Activated CD4-positive, CD25-positive, alpha-beta regulatory T cell treated with anti-CD3 and anti-CD28 coated beads, Interleukin-2, amount 50 U/mL, for 16 hours (primary cell): ENCODE measurements around the gene OR5AU1.
"Not testable (repeated sequence)": the region's sequence is repeated elsewhere in the genome, so short reads cannot be mapped to it uniquely, and the experiment has no call there.

ENCODE experiments used
- DNase-seq: peaks from one replicate; pipeline ENCODE4 v3.0.0-alpha.2; 2020; ENCODE audit warnings: low read depth, low spot score

The OR5AU1 gene

GRCh38 chr14:21171128-21171527 lies 15.3 kb upstream of the OR5AU1 start:
- no peak for DNase-seq

DNA sequence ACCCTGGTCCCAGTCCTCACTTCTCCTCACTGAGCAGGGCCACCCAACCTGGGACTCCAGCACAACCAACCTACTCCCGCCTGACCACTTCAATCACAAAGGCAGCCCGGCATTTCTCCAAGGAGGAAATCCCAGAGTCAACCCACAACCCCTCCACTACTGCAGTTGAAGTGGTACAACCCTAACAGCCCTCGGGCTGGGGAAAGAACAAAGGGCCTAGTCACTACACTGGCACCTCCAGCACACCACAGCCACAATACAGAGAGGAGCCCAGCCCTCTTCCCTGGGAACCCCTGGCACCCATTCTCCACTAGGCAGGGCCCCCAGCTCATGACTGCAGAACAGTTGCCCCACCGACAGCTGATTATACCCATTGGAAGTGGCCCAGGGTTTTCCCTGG lies 13.7 kb upstream of the OR5AU1 start:
- DNase-seq: no peak

- DNase-seq: no peak
These were observed 12.2 kb upstream of the OR5AU1 start for GRCh38 chr14:21168055-21168454.

DNA sequence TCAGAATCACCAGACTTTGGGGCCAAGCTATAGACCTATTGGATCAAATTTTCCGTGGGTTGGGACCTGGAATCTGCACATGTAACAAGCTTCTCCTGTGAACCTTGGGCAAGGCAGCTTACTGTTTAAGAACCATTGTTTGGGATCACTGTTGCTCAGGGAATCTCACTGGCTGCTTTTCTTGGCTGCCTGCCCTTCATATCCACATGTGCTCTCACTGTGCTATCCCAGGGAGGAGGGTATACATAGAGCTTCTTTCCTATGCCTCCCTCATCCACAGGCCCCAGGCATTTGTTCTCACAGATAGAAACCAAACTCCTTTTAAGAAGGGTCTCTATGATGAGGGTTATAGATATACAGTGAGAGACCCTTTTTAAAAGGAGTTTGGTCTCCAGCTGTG lies 9.8 kb upstream of the OR5AU1 start:
- not testable (repeated sequence) for DNase-seq

GRCh38 chr14:21165002-21165605 lies 9.2 kb upstream of the OR5AU1 start:
- not testable (repeated sequence) for DNase-seq

GRCh38 chr14:21163871-21164291 lies 8.0 kb upstream of the OR5AU1 start:
- DNase-seq: no peak

- DNase-seq: no peak
These were observed 6.2 kb upstream of the OR5AU1 start for GRCh38 chr14:21162081-21162480.

DNA sequence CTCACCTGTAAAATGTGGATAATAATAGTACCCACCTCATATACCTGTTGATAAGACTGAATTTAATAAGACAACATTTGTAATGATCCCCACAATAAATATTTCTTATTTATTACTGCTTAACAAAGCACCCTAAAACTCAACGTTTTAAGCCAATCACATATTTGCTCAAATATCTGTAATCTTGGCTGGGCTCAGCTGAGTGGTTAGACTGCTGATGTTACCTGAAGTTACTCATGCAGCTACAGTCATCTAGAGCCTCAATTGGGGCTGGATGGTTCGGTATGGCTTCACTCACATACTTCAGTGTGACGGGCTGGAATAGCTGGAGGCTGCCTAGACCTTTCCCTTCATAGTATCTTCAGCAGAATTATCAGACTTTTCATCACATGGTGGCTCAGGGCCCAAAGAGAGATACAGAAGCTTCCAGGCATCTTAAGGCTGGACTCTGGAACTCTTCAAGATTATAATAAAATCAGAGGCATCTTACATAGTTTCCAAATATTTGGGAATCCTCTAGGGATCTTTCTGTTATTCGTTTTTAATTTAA lies 4.3 kb upstream of the OR5AU1 start:
- DNase-seq: no peak

- not testable (repeated sequence) for DNase-seq
These were observed 2.3 kb upstream of the OR5AU1 start for GRCh38 chr14:21158175-21158574.

- DNase-seq: no peak
These were observed 6.1 kb downstream of the OR5AU1 start for GRCh38 chr14:21149641-21150367.

DNA sequence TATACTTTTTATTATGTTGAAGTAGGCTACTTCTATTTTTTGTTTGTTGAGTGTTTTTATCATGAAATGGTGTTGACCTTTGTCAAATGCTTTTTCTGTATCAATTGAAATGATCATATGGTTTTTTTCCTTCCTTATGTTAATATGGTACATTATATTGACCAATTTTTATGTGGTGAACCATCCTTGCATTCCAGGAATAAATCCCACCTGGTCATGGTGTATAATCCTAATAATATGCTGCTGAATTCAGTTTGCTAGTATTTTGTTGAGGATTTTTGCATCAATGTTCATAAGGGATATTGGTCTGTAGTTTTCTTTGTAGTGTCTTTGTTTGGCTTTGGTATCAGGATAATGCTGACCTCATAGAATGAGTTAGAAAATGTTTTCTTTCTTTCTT lies 10.4 kb downstream of the OR5AU1 start:
- no peak for DNase-seq

DNA sequence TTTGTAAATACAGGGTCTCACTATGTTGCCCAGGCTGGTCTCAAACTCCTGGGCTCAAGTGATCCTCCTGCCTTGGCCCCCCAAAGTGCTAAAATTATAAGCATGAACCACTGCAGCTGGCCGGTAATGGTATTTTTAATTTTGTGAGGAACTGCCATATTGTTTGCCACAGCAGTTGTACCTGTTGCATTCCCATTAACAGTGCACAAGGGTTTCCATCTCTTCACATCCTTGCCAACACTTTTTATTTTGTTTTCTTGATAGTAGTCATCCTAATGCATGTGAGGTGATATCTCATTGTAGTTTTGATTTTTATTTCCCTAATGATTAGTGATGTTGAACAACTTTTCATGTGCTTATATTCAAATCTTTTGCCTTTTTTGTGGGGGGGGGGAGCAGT lies 13.5 kb downstream of the OR5AU1 start:
- DNase-seq: no peak

GRCh38 chr14:21136024-21136423 lies 19.8 kb downstream of the OR5AU1 start:
- DNase-seq: no peak

DNA sequence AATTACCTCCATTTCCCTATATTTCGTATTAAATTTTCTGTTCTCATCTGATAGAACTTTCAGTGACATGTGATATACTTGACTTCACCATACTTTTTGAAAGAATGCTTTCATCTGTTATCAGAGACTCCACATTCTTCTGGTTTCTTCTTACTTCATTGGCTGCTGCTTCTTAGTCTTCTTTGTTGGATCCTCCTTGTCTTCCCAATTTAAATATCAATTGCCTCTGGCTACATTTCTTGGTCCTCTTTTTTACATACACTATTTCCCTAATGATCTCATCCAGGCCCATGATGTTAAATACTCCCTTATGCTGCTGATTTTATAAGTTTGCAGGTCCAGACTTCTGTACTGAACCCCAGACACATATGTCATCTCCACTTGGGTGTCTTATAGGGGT lies 22.0 kb downstream of the OR5AU1 start:
- no peak for DNase-seq

DNA sequence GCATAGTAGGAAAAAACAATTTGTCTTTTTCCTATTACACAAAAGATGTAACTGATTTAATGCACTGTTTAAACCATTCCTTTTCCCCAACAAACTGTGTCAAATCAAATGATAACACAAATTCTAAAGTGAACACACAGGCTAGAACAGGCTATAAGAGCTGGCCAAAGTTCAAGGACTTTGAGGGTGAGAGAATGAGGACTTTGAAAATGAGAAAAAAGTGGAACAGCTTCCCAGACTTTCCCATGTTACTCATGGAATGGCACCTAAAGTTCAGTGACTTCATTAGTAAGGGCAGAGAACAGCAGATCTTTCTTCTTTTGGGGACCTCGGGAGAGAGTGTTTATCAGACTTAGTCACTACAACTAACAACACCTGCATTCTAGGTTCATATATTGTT lies 32.4 kb downstream of the OR5AU1 start:
- DNase-seq: no peak

DNA sequence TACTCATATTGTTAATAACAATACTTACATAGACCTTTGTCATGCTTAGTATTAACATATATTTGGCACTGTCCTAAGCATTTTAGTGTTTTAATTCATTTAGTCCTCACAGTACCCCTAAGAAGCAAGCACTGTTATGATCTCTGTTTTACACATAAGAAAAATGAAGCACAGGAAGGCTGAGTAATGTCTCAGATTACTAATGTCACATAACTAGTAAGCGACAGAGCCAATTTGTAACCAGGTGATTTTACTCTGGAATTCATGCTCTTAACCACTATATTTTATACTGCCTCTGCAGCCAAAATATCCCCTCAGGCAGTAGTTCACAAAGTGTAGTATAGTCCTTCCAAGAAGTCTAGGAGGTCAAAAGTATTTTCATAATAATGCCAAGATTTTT lies 34.7 kb downstream of the OR5AU1 start:
- no peak for DNase-seq

GRCh38 chr14:21120686-21121085 lies 35.2 kb downstream of the OR5AU1 start:
- no peak for DNase-seq

GRCh38 chr14:21118933-21119332 lies 36.9 kb downstream of the OR5AU1 start:
- no peak for DNase-seq

GRCh38 chr14:21113369-21113768 lies 42.5 kb downstream of the OR5AU1 start:
- no peak for DNase-seq

- no peak for DNase-seq
These were observed 43.6 kb downstream of the OR5AU1 start for GRCh38 chr14:21112255-21112654.

DNA sequence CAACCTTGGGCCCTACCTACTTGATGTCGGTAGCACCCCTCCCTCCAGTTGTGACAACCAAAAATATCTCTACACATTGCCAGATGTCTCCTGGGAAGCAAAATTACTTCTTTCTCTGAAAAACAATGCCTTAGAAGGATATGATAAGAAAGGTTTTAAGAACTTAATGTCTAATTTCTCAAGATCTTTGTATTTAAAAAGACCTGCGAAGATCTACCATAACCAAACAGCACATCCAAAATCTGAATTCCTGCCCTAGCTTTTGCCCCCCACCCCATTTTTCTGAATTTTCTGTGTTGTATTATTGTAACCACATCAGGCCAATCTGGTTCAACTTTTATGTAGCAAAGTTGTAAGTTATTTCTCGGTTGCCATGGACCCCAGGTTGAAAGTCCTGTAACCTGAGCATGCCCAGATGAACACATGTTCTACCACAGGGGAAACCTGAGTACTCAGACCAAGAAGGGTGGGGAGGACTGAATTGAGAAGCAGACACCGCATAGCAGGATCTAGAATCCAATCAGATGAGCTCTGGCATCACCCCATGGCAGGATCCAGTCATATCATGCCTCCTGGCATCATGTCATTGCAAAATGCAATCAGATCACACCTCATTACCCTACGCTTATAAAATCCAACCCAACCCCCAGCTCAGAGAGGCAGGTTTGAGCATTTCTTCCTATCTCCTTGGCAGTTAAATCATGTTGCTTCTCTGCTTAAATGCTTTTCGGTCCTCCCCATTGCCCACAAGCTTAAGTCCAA lies 46.3 kb downstream of the OR5AU1 start:
- DNase-seq: no peak

GRCh38 chr14:21108791-21109190 lies 47.1 kb downstream of the OR5AU1 start:
- no peak for DNase-seq
